ENCODE data around the gene DUSP7.

DUSP7 gene

DNA sequence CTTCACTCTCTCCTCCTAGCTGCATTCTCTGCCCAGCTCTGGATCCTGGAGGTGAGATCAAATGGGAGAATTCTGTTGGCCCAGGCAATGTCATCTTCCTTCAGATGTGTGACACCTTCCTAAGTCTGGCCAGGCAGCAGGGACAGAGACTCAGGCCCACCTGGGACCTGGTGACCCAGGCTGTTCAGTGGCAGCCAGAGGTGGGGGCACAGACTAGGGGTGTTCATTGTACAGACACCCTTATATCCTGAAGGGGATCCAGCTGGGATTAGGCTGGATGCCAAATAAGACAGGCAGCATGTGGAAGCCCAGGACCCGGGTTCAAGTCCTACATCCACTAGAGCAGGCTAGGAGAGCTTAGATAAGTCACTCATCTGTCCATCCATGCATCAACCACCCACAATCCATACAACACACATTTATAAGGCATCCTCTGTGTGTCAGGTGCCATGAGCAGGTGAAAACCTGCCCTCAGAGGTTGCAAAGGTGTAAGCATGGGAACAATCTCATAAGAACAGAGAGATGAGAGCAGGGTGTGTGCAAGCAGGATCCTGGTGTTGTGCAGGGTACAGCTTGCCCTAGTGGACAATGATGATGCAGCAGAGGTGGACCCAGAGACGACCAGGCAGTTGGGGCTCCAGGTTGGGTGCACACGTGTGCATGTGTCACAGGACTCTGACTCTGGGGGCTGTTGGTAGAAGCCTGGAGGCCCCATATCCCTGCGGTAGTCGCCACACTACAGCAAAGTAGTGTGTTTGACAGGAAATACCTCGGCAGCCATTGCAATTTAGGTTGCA is 42.4 kb downstream of the DUSP7 start:
- in situ Hi-C loops (cut with MboI; ENCODE audit: low sequenced_read_pairs), result no loop called here

DNA sequence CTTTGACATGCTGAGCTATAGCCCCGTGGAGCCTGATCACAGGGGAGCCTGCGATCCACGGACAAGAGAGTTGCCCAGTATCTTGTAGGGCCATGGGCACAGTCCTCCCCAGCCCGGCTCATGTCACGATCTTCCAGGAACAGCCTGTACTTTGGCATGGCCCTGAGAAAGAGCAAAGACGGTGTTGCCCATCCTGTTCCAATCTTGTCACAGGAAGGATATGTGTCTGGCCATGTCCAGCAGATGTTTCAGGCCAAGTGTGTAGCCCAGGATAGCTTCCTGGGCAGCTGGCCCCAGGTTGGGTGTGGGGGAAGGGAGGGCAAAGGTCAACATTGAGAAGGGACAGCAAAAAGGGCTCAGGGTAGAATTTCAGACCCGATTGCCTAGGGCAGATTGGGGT is 43.7 kb downstream of the DUSP7 start:
- in situ Hi-C loops (cut with MboI; ENCODE audit: low sequenced_read_pairs), result no loop called here

DNA sequence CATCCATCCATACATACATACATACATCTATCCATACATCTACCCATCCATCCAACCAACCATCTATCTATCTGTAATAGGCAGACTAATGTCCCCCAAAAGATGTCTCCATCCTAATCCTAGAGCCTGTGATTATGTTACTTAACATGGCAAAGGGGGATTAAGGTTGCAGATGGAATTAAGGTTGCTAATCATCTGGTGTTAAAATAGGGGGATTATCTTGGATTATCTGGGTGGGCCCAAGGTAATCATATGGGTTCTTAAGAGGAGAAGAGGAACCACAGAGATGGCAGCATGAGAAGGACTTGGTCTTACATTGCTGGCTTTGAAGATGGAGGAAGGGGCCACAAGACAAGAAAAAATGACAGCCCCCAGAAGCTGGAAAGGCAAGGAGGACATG is 45.9 kb downstream of the DUSP7 start:
- in situ Hi-C loops (cut with MboI; ENCODE audit: low sequenced_read_pairs), result no loop called here

DNA sequence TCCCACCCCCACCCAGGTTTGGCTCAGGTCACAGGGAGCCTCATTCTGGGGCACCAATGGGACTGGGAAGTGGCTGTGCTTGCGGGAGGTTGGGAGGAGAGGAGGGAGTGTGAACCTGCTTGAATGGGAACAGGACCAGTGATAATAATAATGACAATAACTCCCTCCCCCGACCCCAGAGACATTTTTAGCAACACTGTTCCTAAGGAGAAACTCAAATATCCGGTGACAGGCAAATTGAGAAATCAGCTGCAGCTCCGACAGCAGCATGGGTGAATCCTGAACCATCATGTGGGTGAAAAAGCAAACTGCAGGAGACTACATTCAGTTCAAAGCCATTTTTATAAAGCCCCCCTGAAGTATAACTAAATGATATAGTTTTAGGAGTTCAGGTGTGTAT is 49.1 kb downstream of the DUSP7 start:
- in situ Hi-C loops (cut with MboI; ENCODE audit: low sequenced_read_pairs), result no loop called here

DNA sequence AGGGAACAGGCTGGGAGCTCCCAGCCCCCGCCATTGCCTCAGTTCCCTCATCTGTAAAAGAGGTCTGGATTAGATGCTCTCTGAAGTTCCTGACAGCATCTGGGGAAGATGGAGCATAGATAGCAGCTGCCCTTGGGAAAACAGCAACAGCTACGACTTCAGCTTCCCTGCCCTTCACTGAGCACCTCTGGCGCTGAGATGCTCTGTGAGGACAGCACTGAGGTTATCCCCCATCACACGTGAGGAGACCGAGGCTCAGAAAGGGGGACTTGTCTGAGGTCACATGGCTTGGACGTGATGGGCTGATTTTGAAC is 49.6 kb downstream of the DUSP7 start:
- in situ Hi-C loops (cut with MboI; ENCODE audit: low sequenced_read_pairs), result no loop called here

DNA sequence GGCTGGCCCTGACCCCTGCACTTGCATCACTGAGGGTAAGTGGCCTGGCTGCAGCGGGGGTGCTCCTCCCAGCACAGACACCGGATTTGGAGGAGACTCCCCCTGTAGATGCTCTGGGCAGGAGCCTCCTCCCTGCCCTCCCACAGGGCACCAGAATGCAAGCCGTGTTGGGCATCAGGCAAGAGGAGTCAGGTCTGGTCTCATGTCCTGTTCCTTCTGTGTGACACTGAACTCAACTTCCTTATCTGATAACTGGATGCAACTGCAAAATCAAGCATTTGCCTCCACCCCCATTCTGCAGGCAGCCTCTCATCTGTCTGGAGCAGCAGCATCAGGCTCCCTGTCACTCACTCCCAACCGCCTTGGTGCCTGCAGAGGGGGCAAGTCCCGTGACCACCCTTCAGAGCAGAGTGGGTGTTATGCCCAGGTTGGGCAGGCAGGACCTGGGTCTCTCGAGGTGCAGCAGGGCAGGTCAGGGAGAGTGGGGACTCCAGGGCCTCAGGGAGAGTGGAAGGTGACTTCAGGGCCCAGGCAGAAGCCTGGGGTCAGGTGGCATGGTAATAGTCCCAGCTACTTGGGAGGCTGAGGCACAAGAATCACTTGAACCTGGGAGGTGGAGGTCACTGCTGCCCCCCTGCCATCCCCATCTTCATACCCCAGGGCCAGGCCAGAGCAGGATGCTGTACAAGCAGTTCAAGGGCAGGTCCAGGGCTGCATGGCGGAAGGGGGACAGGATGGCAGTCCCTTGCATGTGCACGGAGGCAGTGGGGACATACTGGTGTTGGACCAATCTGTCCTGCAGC is 50.2 kb downstream of the DUSP7 start:
- in situ Hi-C loops (cut with MboI; ENCODE audit: low sequenced_read_pairs), result no loop called here

DNA sequence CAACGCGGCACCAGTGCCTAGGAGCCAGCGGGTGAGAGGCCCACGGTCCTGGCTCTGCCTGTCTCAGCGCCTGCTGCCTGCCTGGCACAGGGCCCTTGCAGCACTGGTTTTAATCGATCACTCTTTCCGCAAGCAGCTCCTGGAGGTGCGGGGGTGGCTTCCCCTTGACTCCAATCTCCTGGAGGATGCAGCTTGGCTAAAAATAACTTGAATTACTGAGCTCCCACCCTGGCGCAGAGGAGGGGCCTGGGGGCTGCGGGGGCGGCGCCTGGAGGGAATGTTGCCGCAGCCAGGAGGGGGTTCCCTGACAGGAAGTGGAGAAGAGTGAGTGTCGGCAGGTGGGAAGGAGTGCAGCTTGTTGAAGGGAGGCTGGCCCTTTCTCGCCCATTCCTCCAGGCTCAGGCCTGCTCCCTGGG is 50.8 kb downstream of the DUSP7 start:
- in situ Hi-C loops (cut with MboI; ENCODE audit: low sequenced_read_pairs), result no loop called here

DNA sequence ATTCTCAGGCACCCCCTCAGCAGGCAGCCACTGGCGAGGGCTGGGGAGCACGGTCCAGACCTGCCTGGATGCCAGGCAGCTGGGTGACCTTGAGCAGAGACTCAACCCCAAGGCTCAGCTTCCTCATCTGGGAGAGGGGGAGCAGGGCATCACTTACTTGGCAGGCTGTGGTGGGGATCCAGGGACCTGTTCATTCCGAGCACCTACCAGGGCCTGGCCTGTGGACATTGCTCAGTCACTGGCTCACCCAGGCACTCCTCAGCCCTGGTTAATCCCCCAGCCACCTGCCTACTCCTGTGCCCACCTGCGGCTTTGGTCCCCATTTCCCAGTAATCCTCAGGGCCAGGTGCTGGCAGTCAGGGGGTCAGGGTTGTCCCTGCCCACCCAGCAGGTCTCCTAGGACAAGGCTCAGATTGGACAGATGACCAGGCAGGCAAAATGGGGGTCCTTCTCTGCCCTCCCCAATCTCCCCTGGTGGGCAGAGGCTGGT is 51.4 kb downstream of the DUSP7 start:
- in situ Hi-C loops (cut with MboI; ENCODE audit: low sequenced_read_pairs), result no loop called here

DNA sequence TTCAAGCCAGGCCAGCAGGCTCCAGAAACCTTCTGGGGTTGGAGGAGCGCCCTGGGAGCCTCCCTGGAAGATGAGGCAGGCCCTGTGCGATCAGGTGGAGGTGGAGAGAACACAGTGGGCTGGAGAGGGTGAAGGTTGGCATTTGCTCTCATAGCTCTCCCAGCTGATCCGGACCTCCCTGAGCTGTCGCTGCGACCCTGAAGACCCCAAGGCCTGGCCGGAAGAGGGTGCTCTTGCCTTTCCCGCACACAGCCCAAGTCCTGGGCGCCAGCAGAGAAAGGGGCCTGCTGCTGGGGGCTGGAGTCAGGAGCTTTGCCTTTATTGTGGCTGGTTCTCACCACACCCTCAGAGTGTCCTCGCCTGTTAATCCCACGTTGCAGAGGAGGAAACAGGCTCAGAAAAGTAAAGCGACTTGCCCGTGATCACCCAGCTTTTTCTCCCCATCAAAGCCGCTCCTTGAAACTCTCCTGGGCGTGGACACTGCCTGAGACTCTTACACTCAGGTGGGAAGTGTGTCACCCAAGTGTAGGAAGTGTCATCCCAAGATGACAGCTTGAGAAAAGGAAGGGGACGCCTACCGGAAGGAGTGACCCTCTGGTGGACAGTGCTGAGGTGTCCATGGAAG is 52.1 kb downstream of the DUSP7 start:
- in situ Hi-C loops (cut with MboI; ENCODE audit: low sequenced_read_pairs), result no loop called here

DNA sequence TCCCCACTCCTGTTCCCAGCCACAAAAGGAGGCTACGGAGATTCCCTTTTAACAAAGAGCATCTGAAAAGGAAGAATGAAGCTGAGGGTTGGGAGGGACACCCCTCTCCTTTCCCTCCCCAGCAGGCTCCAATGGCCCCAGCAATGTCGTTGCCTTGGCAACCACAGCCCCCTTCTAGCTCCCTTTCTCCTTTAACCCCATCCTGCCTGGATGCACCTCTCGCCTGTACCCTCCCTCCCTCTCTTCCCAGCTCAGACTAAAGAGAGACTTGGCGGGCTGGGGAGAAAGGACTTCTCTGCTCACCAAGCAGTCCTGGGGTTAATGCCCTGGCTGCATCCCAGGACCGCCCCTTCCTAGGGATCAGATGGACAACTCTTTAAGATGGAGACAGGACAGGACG is 53.6 kb downstream of the DUSP7 start:
- in situ Hi-C loops (cut with MboI; ENCODE audit: low sequenced_read_pairs), result no loop called here

DNA sequence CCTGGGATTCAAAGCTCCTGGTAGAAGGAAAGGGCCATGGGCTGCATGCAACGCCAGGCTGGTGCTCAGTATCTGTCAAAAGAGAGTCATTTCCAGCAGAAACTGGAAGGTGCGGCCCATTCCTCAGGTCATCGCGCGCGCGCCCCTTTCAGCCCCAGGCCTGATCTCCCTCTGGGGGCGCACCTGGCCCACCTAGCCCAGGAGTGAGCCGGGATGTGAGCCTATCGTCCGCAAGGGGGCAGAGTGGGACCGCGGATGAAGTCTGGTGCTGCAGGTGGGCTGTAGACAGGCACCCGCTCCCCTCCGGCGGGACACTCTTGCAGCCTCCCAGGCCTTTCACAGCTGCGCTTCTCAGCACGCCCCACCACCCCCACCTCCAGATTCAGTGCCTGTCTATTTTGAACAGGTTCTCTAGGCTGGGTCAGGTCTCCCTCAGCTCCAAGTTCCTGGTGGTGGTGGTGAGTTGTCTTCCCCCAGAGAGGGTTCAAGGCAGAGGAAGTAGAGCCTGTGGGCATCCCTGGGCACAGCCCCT is 54.9 kb downstream of the DUSP7 start:
- in situ Hi-C loops (cut with MboI; ENCODE audit: low sequenced_read_pairs), result no loop called here

DNA sequence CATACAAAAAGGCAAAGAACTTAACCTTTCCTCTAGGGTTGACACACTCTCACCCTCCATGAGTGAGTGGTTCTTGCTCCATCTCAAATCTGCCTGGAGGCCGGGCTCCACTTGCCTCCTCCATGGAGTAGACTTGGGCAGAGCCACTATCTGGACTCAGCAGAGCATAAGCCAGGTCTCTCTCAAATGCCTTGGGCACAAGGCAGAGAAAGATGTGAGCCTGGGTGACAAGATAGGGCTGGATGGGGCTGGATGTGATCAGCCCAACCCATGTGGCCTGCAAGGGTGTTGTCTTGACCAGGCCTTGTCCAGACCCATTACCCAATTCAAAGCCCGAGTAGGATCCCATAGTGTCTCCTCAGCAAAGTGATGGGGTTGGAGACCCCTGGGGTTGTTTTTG is 56.5 kb downstream of the DUSP7 start:
- in situ Hi-C loops (cut with MboI; ENCODE audit: low sequenced_read_pairs), result no loop called here

All from HL-60/S4 treated with phorbol 12-myristate 13-acetate at 8.2 ng/mL for 4 days and 3 days (cell line).